Testis (tissue), 2 donors: ENCODE measurements around the gene TYW1.
"Not testable (repeated sequence)": the region's sequence is repeated elsewhere in the genome, so short reads cannot be mapped to it uniquely, and the experiment has no call there.

ENCODE experiments used
- POLR2A ChIP-seq: fragments of 450-650 bp; IDR thresholded peaks from one replicate; pipeline ENCODE4 v1.6.1; 2017; ENCODE audit warnings: antibody characterized with exemption, mild to moderate bottlenecking, moderate library complexity
- TF ChIP-seq, protein P1 (sequence below), 3 experiments: fragments of 450-650 bp in 2 of 3; fragments of 200-600 bp in 1 of 3; sonication (generic) in 1 of 3; IDR thresholded peaks; one replicate each; pipeline ENCODE4 v1.5.1; 2016 to 2019; ENCODE audit warnings: antibody characterized with exemption in 3 of 3, mild to moderate bottlenecking in 2 of 3, moderate library complexity in 1 of 3

GRCh38 chr7:67257779-67258178 lies 261.1 kb downstream of the TYW1 start:
- TF ChIP-seq, protein P1, sequence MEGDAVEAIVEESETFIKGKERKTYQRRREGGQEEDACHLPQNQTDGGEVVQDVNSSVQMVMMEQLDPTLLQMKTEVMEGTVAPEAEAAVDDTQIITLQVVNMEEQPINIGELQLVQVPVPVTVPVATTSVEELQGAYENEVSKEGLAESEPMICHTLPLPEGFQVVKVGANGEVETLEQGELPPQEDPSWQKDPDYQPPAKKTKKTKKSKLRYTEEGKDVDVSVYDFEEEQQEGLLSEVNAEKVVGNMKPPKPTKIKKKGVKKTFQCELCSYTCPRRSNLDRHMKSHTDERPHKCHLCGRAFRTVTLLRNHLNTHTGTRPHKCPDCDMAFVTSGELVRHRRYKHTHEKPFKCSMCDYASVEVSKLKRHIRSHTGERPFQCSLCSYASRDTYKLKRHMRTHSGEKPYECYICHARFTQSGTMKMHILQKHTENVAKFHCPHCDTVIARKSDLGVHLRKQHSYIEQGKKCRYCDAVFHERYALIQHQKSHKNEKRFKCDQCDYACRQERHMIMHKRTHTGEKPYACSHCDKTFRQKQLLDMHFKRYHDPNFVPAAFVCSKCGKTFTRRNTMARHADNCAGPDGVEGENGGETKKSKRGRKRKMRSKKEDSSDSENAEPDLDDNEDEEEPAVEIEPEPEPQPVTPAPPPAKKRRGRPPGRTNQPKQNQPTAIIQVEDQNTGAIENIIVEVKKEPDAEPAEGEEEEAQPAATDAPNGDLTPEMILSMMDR (IDR thresholded peaks at IDR 0.05), result not testable (repeated sequence)
- not testable (repeated sequence) for TF ChIP-seq POLR2A
